HepG2 (cell line): ENCODE results near the gene PPM1M. TPM values are rescaled to one million over a fixed set of nuclear protein-coding genes. Genes with fewer than 3 reads are reported as not detected.

Experiments used
- ATM ChIP-seq: fragments of 450-650 bp; IDR thresholded peaks from 2 replicates; pipeline ENCODE4 v1.7.1; 2017; ENCODE audit warnings: mild to moderate bottlenecking, borderline replicate concordance
- CCAR2 ChIP-seq: fragments of 200-400 bp; formaldehyde crosslinking; optimal IDR thresholded peaks from 2 replicates; pipeline ENCODE3; 2018; ENCODE audit warnings: low read depth, mild to moderate bottlenecking, low read length, moderate library complexity
- CSRNP1 ChIP-seq: sonication (generic); formaldehyde crosslinking; IDR thresholded peaks from 2 replicates; pipeline ENCODE4 v1.8.1; 2023; ENCODE audit warnings: mild to moderate bottlenecking, missing genetic modification reagents
- ELF3 ChIP-seq: IDR thresholded peaks from 2 replicates; pipeline ENCODE4 v1.6.1; 2016; ENCODE audit warnings: missing genetic modification reagents, missing compliant biosample characterization
- FOSL1 ChIP-seq: sonication (generic); formaldehyde crosslinking; IDR thresholded peaks from 2 replicates; pipeline ENCODE4 v1.9.0; 2021; ENCODE audit warnings: missing genetic modification reagents, borderline replicate concordance
- FOXM1 ChIP-seq: sonication (generic); formaldehyde crosslinking; IDR thresholded peaks from 2 replicates; pipeline ENCODE4 v1.5.0; 2020; ENCODE audit warnings: missing genetic modification reagents
- FOXP1 ChIP-seq, 2 experiments: fragments of 450-650 bp in 1 of 2; IDR thresholded peaks; 2 replicates each; pipeline ENCODE4 v1.6.1; 2017 to 2018; ENCODE audit warnings: antibody characterized with exemption in 1 of 2
- GATA4 ChIP-seq: sonication (generic); IDR thresholded peaks from 2 replicates; pipeline ENCODE4 v1.6.1; 2016; ENCODE audit warnings: antibody characterized with exemption, low read depth, borderline replicate concordance
- GPBP1L1 ChIP-seq: sonication (generic); formaldehyde crosslinking; IDR thresholded peaks from 2 replicates; pipeline ENCODE4 v1.5.0; 2020; ENCODE audit warnings: mild to moderate bottlenecking, missing genetic modification reagents
- HDAC1 ChIP-seq: sonication (generic); formaldehyde crosslinking; IDR thresholded peaks from 2 replicates; pipeline ENCODE4 v1.5.1; 2020; ENCODE audit warnings: mild to moderate bottlenecking, missing genetic modification reagents
- KLF9 ChIP-seq: IDR thresholded peaks from 2 replicates; pipeline ENCODE4 v1.6.1; 2016; ENCODE audit warnings: low read depth
- MAFG ChIP-seq: sonication (generic); formaldehyde crosslinking; IDR thresholded peaks from 2 replicates; pipeline ENCODE4 v1.5.1; 2020; ENCODE audit warnings: mild to moderate bottlenecking, missing genetic modification reagents
- NBN ChIP-seq: fragments of 450-650 bp; conservative IDR thresholded peaks from 2 replicates; pipeline ENCODE4 v1.6.1; 2017
- NFRKB ChIP-seq: fragments of 450-650 bp; IDR thresholded peaks from 2 replicates; pipeline ENCODE4 v1.6.1; 2017
- PHF8 ChIP-seq: sonication (generic); formaldehyde crosslinking; IDR thresholded peaks from 2 replicates; pipeline ENCODE4 v1.5.0; 2020; ENCODE audit warnings: missing genetic modification reagents
- PRMT3 ChIP-seq: sonication (generic); formaldehyde crosslinking; IDR thresholded peaks from 2 replicates; pipeline ENCODE4 v1.8.1; 2022; ENCODE audit warnings: low read depth, mild to moderate bottlenecking, moderate library complexity, missing genetic modification reagents, borderline replicate concordance
- RORA ChIP-seq: sonication (generic); formaldehyde crosslinking; IDR thresholded peaks from 2 replicates; pipeline ENCODE4 v1.5.0; 2020; ENCODE audit warnings: mild to moderate bottlenecking, missing genetic modification reagents, moderate library complexity
- SOX5 ChIP-seq: IDR thresholded peaks from 2 replicates; pipeline ENCODE4 v1.6.1; 2016; ENCODE audit warnings: borderline replicate concordance
- ZNF18 ChIP-seq: sonication (generic); formaldehyde crosslinking; IDR thresholded peaks from 2 replicates; pipeline ENCODE4 v1.8.0; 2022; ENCODE audit warnings: mild to moderate bottlenecking, missing genetic modification reagents; ENCODE audit not compliant: insufficient replicate concordance
- ZNF550 ChIP-seq: sonication (generic); formaldehyde crosslinking; IDR thresholded peaks from 2 replicates; pipeline ENCODE4 v1.4.0; 2020; ENCODE audit warnings: mild to moderate bottlenecking, missing genetic modification reagents, borderline replicate concordance
- ZNF770 ChIP-seq: sonication (generic); formaldehyde crosslinking; IDR thresholded peaks from 2 replicates; pipeline ENCODE4 v1.5.0; 2020; ENCODE audit warnings: mild to moderate bottlenecking, missing genetic modification reagents
- ZSCAN21 ChIP-seq: sonication (generic); formaldehyde crosslinking; IDR thresholded peaks from 2 replicates; pipeline ENCODE4 v1.8.0; 2022; ENCODE audit warnings: mild to moderate bottlenecking, missing genetic modification reagents, moderate library complexity, borderline replicate concordance
- ZSCAN5A ChIP-seq: sonication (generic); formaldehyde crosslinking; IDR thresholded peaks from 2 replicates; pipeline ENCODE4 v1.8.0; 2022; ENCODE audit warnings: mild to moderate bottlenecking, missing genetic modification reagents, borderline replicate concordance
- polyA plus RNA-seq, 8 experiments: library from polyadenylated mRNA; depleted of rRNA in 3 of 8; stranded (reverse) in 7 of 8; unstranded in 1 of 8; fragments of >200 nt; fragmentation: Illumina TruSeq in 4 of 8; extraction: Trizol in 4 of 8; gene quantifications; 2 replicates each; pipeline versions ENCODE4 v1.2.1 to v1.2.3, GENCODE V29; 2011 to 2016; ENCODE audit warnings: low read depth in 4 of 8, missing spikeins in 1 of 8, mixed read lengths in 1 of 8; ENCODE audit not compliant: insufficient read depth in 1 of 8
- total RNA-seq, 5 experiments: library from RNA; depleted of rRNA; stranded (reverse); fragments of >200 nt; fragmentation: Illumina TruSeq; extraction: Trizol; gene quantifications; 2 replicates each; pipeline ENCODE4 v1.2.3, GENCODE V29; 2016; ENCODE audit warnings: low read depth in 1 of 5

The PPM1M gene
- total and polyA plus RNA-seq, 2 of the 13 experiments (the other 11 are each of a cell fraction or from before 2014, with no cell fraction given): 2.5 to 5.9 TPM

GRCh38 chr3:52238193-52238760 is 7.3 kb upstream of the PPM1M start (continued):
- TF ChIP-seq PRMT3 (CRISPR knock-in tag): no peak
- TF ChIP-seq CCAR2: no peak
- no peak for TF ChIP-seq ATM
- TF ChIP-seq FOXP1 (IDR thresholded peaks at IDR 0.05): no peak
- TF ChIP-seq FOXP1 (CRISPR knock-in tag; IDR thresholded peaks at IDR 0.05): peak; percentile 69
- no peak for TF ChIP-seq GPBP1L1 (CRISPR knock-in tag)
- 0 out of 2 replicates have a peak, but pooled peaks have one; percentile 34 for TF ChIP-seq CSRNP1 (CRISPR knock-in tag)
- no peak for TF ChIP-seq RORA (CRISPR knock-in tag)
- TF ChIP-seq ELF3 (CRISPR knock-in tag): peak; percentile 76
- TF ChIP-seq ZNF550 (CRISPR knock-in tag): no peak
- TF ChIP-seq NBN: no peak
- TF ChIP-seq ZNF770: no peak
- no peak for TF ChIP-seq FOXM1
- TF ChIP-seq SOX5: peak; percentile 45; the same call in 1 of the 2 replicates
- peak; percentile 52 for TF ChIP-seq ZNF18
- peak; percentile 78 for TF ChIP-seq HDAC1 (CRISPR knock-in tag)
- no peak for TF ChIP-seq KLF9 (CRISPR knock-in tag)
- TF ChIP-seq GATA4: no peak; the same call in 1 of the 2 replicates
- TF ChIP-seq NFRKB: no peak
- TF ChIP-seq MAFG (CRISPR knock-in tag): no peak
- no peak for TF ChIP-seq ZSCAN21 (CRISPR knock-in tag)
- TF ChIP-seq PHF8 (CRISPR knock-in tag): peak; percentile 42
- no peak for TF ChIP-seq FOSL1 (CRISPR knock-in tag)
- peak; percentile 56; the same call in 1 of the 2 replicates for TF ChIP-seq ZSCAN5A (CRISPR knock-in tag)
